Right renal pelvis (tissue), 4 donors: ENCODE data around the gene NDE1. TPM values are rescaled to one million over a fixed set of nuclear protein-coding genes. Genes with fewer than 3 reads are reported as not detected.

Source experiments
- DNase-seq, 4 donors: peaks; one replicate each; pipeline ENCODE4 v3.0.0-alpha.2; 2013; ENCODE audit warnings: low read depth in 4 of 4, low spot score in 3 of 4, missing footprints in 1 of 4
- polyA plus RNA-seq, 4 donors: library from polyadenylated mRNA; unstranded; fragments of 120-200 nt; gene quantifications; one replicate each; pipeline ENCODE4 v1.2.1, GENCODE V29; 2013; ENCODE audit not compliant: insufficient read length in 4 of 4

Gene NDE1
- polyA plus RNA-seq, 4 donors = 38.8 to 43.4 (median 40.5) TPM

DNA sequence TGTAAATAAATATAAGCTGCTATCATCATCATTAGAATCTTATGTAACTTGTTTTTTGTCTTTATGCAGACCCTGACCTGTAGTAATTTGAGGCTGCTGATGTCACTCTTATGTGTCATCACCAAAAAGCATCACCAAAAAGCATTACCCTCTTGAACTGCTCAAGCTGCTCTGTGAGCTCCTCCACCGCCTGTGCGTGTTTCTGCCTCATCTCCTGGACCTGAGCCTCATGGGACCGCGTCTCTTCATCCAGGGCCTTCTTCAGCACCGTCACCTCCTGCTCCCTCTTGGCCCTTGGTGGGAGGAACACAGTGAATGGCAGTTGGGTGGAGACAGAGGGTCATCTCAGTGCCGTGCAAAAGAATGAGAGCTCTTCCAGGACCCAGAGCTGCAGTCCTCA is 82.4 kb downstream of the NDE1 start:
- DNase-seq = no peak

DNA sequence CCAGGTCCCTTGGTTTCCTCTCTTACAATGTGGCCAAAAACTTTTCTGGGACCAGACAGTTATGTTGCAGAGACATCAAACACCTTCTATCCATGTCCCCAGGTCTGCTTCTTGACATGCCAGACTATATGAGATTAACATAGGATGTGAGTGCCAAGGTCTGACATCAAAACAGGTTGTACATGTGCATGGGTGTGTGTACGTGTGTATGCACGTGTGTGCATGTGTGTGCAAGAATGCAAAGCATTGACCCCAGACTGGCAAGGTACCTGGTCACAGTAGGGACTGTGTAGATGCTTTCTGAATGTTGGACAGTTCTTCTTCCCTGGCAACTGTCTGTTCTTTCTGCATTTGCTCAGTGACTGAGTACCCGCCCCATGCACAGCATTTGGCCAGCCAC is 85.6 kb downstream of the NDE1 start:
- DNase-seq = no peak

DNA sequence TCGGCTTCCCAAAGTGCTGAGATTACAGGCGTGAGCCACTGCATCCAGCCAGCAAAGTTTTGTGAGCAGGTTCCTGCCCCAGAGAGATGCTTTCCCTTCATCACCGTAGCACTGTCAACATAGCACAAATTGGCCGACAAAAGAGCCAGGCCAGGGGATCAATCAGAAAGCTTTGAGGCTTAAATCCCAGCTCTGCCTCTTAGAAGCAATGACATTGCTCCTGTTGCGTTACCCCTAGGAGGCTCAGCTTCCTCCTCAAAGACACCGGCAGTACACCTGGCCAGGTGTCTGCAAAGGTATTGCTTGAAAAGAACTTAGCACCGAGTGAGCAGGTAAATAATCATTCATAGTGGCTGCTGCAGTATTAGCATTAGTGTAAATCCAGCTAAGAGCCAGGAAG is 86.5 kb downstream of the NDE1 start:
- no peak for DNase-seq

DNA sequence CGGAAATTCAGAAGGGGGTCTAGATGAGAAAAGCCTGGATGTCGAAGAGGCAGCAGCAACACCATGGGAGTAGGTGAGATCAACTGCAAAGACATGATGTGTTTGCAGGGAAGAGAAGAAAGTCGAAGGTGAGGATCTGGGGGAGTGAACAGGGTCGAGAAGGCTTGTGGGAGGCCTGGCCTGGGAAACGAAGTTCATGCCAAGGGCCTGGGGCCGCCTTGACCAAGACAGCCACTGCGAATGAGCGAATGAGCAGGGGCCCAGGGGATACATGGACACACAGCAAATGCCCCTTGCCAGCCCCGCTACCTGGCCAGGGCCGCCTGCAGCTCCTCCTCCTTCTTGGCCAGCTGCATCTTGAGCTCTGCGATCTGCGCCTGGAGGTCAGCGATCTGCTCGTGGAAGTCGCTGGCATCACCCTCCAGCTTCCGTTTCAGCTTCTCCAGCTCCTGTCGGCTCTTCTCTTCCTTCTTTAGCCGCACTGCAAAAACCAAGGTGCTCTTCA is 87.1 kb downstream of the NDE1 start:
- DNase-seq = no peak

DNA sequence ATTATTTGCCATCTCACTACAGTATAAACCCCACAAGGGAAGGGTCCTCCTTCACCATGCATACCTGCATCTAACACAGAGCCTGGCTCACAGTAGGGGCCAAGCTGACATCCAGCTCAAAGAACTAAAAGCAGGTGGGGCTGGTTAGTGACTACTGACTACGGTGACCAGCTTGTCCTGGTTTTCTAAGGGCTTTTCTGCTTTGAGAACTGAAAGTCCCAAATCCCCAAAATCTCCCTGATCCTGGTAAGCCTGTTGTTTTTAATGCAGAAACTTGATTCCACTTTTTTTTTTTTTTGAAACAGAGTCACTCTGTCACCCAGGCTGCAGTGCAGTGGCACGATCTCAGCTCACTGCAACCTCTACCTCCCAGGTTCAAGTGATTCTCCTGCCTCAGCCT is 89.4 kb downstream of the NDE1 start:
- DNase-seq = no peak

DNA sequence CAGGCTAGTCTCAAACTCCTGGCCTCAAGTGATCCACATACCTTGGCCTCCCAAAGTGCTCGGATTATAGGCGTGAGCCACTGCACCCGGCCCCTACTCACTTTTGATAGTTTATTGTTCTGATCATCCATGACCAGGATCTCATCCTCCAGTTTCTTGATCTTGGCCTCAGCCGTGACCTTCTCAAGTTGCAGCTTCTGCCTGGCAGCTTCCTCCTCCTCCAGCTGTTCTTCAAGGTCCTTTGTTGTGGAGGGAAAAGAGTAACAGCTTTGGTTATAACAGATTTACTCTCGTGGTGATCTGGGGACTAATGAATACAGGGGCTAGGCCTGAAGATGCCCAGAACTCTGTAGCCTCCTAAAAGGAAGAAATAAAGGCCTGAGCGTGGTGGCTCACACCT is 89.9 kb downstream of the NDE1 start:
- no peak for DNase-seq

DNA sequence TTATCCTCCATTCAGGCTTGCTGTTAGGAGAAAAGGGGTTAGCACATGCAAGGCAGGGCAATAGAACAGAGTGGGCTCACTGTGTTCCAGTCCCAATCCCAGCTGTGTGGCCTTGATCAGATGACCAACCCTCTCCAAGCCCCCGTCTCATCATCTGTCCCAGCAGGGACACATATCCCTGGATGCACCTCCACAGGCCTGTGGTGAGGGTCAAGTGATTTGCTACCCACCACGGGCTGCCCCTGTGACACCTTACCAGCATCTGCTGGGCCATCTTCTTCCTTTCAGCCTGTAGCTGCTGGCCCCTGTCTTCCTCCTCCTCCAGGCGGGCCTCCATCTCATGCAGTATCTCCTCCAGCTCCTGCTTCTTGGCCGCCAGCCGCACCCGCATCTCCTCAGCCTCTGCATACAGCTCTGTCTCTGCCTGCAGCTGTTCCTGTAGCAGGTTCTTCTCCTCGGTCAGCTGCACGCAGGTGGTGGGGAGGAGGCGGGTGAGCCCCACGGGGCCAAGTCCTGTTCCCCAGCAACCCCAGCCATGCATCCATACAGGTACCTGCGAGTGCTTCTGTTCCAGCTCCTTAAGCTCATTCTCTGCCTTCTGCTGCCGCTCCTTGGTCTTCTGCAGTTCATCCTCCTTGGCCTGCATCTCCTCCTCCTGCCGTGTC is 91.3 kb downstream of the NDE1 start:
- no peak for DNase-seq

DNA sequence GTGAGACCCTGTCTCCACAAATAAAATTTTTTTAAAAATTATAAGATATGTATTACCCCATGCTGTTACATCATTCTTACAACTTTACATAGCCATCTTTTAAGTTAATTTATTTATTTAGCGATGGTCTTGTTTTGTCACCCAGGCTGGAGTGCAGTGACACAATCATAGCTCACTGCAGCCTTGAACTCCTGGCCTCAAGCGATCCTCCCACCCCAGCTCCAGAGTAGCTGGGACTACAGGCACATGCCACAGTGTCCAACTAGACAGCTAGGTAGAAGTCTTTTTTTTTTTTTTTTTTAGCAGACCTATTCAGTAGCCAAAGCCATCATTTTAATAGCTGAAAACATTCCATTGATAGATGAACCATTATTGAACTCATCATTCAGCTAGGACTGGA is 92.7 kb downstream of the NDE1 start:
- DNase-seq = no peak

DNA sequence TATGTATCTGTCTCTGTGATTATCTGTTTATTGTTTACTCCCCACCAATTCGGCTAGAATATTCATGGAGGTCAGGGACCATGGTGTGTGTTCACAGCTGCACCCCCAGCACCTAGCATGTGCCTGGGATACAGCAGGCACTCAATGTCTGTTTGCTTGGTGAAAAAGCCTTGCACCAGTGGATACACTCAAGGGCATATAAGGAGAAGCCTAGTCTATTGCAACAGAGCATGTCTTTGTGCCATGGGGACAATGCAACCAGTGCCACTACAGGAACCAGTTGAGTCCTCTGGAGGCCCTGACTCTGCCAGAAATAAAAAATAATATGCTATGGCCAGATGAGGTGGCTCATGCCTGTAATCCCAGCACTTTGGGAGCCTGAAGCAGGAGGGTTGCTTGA is 93.6 kb downstream of the NDE1 start:
- DNase-seq = no peak

DNA sequence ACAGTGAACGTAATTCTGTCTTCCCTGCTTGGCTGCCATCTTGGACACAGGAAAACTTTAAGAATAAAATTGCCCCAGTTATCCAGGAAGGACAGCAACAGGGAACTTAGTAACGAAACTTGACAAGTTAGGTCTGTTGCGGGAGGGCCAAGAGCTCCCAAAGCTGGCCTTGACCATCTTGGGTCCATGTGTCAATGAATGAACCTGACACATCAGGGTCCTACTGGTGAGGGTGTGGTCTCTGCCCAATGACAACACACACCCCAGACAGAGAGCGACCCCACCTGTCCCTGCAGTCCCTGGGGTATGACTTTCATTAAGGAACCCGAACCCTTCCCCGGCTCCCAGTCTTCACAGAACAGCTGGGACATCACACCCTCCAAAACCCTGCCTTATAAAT is 96.3 kb downstream of the NDE1 start:
- no peak for DNase-seq

DNA sequence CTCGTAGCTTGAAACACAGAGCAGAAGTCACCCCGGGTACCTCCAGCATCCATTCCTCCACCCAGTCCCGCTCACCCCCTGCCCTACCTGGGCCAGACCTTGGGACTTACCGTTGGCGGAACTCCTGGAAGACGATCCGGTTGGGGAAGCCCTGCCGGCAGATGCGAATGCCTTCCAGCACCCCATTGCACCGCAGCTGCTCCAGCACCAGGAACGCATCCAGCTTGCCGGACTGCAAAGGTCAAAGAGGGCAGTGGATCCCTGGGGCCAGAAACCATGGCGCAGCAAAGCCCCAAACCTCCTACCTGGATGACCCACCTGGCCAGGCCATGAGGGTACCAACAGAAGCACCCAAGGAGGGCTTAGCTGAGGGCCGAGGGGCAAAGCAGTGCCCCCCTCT is 97.9 kb downstream of the NDE1 start:
- no peak for DNase-seq

DNA sequence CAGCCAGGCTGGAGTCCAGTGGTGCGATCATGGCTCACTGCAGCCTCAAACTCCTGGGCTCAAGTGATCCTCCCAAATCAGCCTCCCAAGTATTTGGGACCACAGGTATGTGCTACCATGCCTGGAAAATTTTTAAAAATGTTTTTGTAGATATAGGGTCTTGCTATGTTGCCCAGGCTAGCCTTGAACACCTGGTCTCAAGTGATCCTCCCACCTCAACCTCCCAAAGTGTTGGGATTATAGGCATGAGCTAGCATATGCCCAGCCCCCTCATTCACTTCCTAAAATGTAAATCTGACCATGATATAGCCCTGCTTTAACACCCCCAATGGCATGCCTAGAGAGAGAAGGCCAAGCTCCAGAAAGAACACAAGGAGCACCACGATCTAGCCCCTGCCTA is 98.6 kb downstream of the NDE1 start:
- no peak for DNase-seq

DNA sequence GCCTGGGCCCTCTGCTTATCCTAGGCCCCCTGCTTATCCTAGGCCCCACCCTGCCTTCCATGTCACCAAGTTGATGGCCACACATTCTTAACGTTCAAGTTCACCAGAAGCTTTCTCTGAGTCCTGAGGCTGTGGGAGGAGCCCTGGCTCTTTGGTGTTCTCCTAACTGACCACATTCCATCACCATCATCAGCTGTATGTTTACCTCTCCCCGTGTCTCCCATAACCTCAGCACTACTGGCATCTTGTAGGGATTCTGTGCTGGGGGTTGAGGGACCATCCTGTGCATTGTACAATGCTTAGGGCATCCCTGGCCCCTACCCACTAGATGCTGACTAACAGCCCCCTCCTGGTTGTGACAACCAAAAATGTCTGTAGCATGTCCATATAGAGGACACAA is 99.3 kb downstream of the NDE1 start:
- no peak for DNase-seq

DNA sequence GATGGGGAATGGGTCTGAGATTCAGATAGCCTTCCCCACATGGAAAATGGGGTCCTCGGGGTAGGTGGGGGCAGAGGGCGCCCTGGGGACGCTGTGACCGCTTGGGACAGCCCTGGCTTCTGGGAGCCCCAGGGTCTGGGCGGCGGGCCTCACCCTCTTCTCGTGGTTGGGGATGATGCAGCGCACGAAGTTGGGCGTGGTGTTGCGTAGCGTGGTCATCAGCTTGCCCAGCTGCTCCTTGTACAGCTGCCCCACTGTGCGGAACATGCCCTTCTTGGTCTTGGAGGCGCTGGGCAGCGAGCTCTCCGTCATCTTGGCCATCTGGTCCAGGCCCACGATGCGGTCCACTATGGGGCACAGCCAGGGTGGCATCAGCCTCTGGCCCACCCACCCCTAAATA is 99.9 kb downstream of the NDE1 start:
- no peak for DNase-seq

DNA sequence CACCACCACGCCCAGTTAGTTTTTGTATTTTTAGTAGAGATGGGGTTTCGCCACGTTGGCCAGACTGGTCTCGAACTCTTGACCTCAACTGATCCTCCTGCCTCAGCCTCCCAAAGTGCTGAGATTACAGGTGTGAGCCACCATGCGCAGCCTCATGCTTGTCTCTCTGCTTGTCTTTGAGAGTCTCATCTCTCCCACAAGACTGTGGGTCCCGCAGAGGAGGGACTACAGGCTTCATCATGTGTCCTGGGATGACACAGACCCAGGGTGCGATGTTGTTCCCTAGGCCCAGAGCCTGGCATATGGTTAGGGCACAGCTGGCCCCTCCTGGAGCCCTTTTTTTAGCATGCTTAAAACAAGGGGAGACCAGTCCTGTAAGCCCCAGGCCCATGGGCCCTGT is 101.9 kb downstream of the NDE1 start:
- DNase-seq = no peak

DNA sequence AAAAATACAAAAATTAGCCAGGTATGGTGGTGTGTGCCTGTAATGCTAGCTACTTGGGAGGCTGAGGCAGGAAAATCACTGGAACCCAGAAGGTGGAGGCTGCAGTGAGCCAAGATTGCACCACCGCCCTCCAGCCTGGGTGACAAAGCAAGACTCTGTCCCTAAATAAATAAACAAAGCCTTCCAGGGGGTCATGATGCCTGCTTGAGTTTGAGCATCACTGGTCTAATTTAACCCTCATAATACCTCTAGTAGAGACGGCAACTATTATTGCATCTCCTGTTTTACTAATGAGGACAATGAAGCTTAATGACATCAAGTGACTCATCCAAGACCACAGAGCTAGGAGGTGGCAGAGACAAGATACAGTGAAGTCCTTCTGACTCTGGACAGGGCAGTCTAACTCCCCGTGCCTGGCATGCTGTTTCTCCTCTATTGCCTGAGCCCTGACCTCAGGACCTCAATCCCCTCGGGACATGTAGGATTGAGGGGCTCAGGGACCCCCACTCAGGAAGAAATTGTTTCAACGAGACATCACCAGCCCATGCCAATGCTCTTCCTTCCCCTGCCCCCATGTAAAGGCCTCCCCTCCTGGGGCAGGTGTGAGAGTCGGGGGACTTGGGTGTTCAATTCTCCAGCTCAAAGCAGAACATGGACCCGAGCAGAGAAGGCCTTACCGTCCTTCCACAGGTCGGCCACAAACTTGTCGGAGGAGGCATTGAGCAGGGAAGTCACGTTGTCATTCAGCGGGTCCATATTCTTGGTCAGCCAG is 102.9 kb downstream of the NDE1 start:
- no peak for DNase-seq

DNA sequence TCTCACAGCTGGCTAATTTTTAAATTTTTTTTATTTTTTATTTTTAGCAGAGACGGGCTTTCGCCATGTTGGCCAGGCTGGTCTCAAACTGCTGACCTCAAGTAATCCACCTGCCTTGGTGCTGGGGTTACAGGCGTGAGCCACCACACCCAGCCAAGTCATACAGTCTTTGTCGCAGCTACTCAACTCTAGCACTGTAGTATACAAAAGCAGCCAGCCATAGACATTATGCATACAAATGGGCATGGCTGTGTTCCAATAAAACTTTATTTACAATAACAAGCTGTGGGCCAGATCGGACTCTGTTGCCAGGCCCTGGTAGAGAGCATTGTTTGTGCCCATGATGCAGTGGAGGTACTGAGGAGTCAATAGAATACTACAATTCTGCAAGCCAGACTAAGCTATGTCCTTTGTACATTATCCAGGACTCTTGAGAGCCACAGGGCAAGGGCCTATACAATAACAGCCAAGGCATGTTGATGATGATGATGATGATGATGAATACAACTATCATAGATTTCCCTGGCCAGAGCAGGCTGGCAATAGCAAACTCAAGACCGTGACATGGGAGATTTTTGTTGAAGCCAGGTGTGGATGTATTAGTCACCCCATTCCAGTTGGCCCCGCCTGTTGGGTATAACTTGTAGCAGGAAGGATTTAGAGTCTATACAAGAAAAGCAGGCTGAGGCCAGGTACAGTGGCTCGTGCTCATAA is 104.9 kb downstream of the NDE1 start:
- DNase-seq = no peak

DNA sequence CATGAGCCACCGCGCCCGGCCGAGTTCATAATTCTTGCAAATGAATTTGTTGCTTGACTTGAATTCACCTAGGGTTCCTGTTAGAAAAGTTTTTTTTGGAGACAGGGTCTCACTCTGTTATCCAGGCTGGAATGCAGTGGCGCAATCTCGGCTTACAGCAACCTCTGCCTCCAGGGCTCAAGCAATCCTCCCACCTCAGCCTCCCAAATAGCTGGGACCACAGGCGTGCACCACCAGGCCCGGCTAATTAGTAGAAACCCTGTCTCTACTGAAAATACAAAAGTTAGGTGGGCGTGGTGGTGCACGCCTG is 107.0 kb downstream of the NDE1 start:
- no peak for DNase-seq

DNA sequence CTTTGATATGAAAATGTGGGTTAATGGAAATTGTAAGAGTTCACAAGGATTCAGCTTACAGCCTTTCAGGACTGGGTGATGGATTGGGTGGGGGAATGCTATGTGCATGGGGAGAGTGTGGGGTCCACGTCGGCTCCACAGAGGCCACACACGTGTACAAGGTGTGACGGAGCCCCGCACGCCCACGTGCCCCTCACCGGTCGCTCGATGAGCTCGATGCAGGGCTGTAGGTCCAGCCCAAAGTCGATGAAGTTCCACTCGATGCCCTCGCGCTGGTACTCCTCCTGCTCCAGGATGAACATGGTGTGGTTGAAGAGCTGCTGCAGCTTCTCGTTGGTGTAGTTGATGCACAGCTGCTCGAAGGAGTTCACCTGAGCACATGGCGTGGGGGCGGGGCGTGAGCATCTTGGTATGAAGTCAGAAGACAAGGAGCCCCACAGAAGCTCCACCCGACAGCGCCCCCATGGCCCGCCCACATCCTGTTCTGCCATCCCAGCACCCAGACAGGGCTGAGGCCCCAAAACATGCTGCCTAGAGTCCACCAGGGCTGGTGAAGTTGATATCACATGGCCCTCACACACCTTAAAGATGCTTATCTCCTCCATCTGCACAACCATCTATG is 107.7 kb downstream of the NDE1 start:
- DNase-seq = no peak

DNA sequence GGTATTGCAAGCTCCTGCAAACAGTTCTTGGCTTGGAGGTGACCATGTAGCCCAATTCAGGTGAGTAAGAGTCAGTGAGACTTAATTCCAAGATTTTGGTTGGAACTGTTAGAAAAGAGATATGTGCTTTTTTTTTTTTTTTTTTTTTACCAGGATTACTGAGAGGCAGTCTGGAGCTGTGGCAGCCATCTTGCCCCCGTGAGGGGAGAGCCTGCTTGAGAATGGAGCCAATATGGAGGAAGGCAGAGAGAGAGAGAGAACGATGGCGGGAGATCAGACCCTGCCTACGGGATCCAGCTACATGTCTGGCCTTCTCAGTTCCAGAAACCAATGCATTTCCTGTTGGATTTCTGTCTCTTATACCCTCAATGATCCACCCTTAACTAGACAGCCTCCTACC is 109.0 kb downstream of the NDE1 start:
- DNase-seq = no peak

DNA sequence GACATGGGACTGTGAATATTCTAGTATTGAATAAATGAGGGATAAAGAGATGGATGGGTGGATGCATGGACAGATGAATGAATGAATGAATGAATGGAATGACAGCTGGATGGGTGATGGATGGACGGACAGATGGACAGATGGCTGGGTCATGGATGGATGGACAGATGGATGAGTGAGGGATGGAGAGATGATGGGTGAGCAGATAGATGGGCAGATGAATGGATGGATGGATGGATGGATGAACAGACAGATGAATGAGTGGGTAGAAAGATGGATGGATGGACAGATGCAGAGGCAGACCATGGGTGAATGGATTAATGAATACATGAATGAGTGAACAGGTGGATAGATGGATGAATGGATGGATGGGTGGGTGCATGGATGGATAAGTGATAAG is 110.1 kb downstream of the NDE1 start:
- no peak for DNase-seq
